PC-3 (cell line): Measurements from ENCODE around the gene LRRN4. TPM values are rescaled to one million over a fixed set of nuclear protein-coding genes. Genes with fewer than 3 reads are reported as not detected.
"Not testable (repeated sequence)": the region's sequence is repeated elsewhere in the genome, so short reads cannot be mapped to it uniquely, and the experiment has no call there.

ENCODE experiments used
- ATAC-seq: fragments of 200-7000 bp; cut with Tn5 transposase; 2 replicates; pipeline ENCODE4 v1.9.1; 2020; ENCODE audit warnings: mild to moderate bottlenecking, moderate library complexity
- BruUV-seq: library from RNA; stranded (reverse); fragments of 400-500 nt; replicated peaks from 2 replicates; lab custom pipeline; 2021; lab: Mats Ljungman, UMichigan
- CTCF ChIA-PET: fragments of 300-600 bp; sonication (Branson Sonifier 250); formaldehyde crosslinking; loops from one replicate; lab custom pipeline; 2022; ENCODE audit warnings: antibody characterized with exemption; lab: Charles Lee
- POLR2A ChIA-PET: fragments of 300-600 bp; sonication (Branson Sonifier 250); formaldehyde crosslinking; loops from one replicate; lab custom pipeline; 2022; ENCODE audit warnings: antibody characterized with exemption; ENCODE audit not compliant: unreplicated experiment; lab: Charles Lee
- DNase-seq: peaks from one replicate; pipeline ENCODE4 v3.0.0-alpha.2; 2015
- H2AFZ ChIP-seq: fragments of 300-600 bp; sonication (generic); 2 replicates; pipeline ENCODE4 v1.6.0; 2016; ENCODE audit warnings: antibody characterized with exemption, low read length
- H3F3A ChIP-seq: fragments of 300-600 bp; sonication (generic); one replicate; pipeline ENCODE4 v1.6.0; 2017; ENCODE audit warnings: antibody characterized with exemption, low read length, control low read depth, mild to moderate bottlenecking; ENCODE audit not compliant: unreplicated experiment
- H3K27ac ChIP-seq: fragments of 300-600 bp; sonication (generic); 2 replicates; pipeline ENCODE4 v1.5.1; 2016; ENCODE audit warnings: mild to moderate bottlenecking, low read length
- H3K27me3 ChIP-seq: fragments of 300-600 bp; sonication (generic); 2 replicates; pipeline ENCODE4 v1.6.1; 2016; ENCODE audit warnings: low read length, mixed read lengths
- H3K36me3 ChIP-seq: fragments of 300-600 bp; sonication (generic); 2 replicates; pipeline ENCODE4 v1.6.1; 2016; ENCODE audit warnings: low read depth, mixed run types, low read length, mixed read lengths
- H3K4me1 ChIP-seq: fragments of 300-600 bp; sonication (generic); 2 replicates; pipeline ENCODE4 v1.5.1; 2016; ENCODE audit warnings: low read length; ENCODE audit not compliant: insufficient read depth
- H3K4me2 ChIP-seq: fragments of 300-600 bp; sonication (generic); 2 replicates; pipeline ENCODE4 v1.6.0; 2016; ENCODE audit warnings: low read length
- H3K4me3 ChIP-seq: fragments of 300-600 bp; sonication (generic); 2 replicates; pipeline ENCODE4 v1.5.1; 2016; ENCODE audit warnings: mild to moderate bottlenecking, low read length, mixed read lengths
- H3K79me2 ChIP-seq: fragments of 300-600 bp; sonication (generic); 2 replicates; pipeline ENCODE4 v1.6.1; 2017; ENCODE audit warnings: low read length, mixed read lengths
- H3K9ac ChIP-seq: fragments of 300-600 bp; sonication (generic); 2 replicates; pipeline ENCODE4 v1.6.0; 2016; ENCODE audit warnings: mild to moderate bottlenecking, low read length
- H3K9me2 ChIP-seq: fragments of 300-600 bp; sonication (generic); replicated peaks from 2 replicates; pipeline ENCODE4 v1.6.1; 2016; ENCODE audit warnings: mixed run types, low read length, mixed read lengths
- H3K9me3 ChIP-seq: fragments of 300-600 bp; sonication (generic); 2 replicates; pipeline ENCODE4 v1.6.1; 2016; ENCODE audit warnings: low read length, mixed read lengths
- H4K20me1 ChIP-seq: fragments of 300-600 bp; sonication (generic); 2 replicates; pipeline ENCODE4 v1.6.1; 2016; ENCODE audit warnings: low read length, mixed read lengths
- EZH2 ChIP-seq: fragments of 300-600 bp; sonication (generic); IDR thresholded peaks from one replicate; pipeline ENCODE4 v1.6.1; 2017; ENCODE audit warnings: antibody characterized with exemption, mild to moderate bottlenecking, low read length; ENCODE audit not compliant: unreplicated experiment
- EZH2phosphoT487 ChIP-seq: fragments of 300-600 bp; sonication (generic); IDR thresholded peaks from 2 replicates; pipeline ENCODE4 v1.6.1; 2018; ENCODE audit warnings: mild to moderate bottlenecking, antibody characterized with exemption, low read length, borderline replicate concordance
- intact Hi-C: fragments of 100-400 bp; cut with micrococcal nuclease; formaldehyde crosslinking; loops from 2 replicates; pipeline ENCODE4 v1.9.0; 2023
- total RNA-seq: library from RNA; depleted of rRNA; stranded (reverse); fragments of >200 nt; gene quantifications from 2 replicates; pipeline ENCODE4 v1.2.3, GENCODE V29; 2014
- TF ChIP-seq, protein P1 (sequence below): fragments of 300-600 bp; sonication (generic); conservative IDR thresholded peaks from 2 replicates; pipeline ENCODE4 v1.5.1; 2017; ENCODE audit warnings: antibody characterized with exemption, low read depth, mild to moderate bottlenecking, low read length

Gene LRRN4
- total RNA-seq, 1 experiment from 2014 or later: 0.44 TPM

DNA sequence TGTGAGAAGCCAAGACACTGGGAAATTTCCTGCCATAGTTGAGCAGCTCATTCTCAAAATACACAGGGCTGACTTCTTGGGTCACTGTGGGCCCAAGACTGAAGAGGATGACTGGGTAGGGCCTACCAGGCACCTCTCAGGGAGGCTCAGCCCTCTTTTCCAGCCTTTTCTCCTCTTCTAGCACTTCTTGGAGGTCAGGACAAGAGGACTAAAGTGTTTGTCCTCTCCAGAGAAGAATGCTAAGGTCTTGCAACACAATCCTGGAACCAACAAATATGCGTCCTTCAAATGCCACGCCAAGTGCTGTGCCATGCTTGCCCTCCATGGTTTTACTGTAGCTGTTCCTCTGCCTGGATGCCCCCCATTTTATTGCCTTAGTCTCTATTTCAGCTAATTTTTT is 3.3 kb upstream of the LRRN4 start:
- DNase-seq: no peak
- peaks cover 24% of the 10 kb centered on the region for H3K4me1 ChIP-seq
- no peak overlapping the region for H3K27ac ChIP-seq
- no peak overlapping the region for H3K4me3 ChIP-seq
- H3K9me2 ChIP-seq: no peaks in the 10 kb centered on the region
- H3K27me3 ChIP-seq: no peaks in the 10 kb centered on the region
- no peak overlapping the region for H2AFZ ChIP-seq
- H3K36me3 ChIP-seq: no peaks in the 10 kb centered on the region
- H3K79me2 ChIP-seq: no peaks in the 10 kb centered on the region
- no TSS peak for BruUV-seq
- H3F3A ChIP-seq: no peaks in the 10 kb centered on the region
- H3K4me2 ChIP-seq: no peak overlapping the region
- H4K20me1 ChIP-seq: no peaks in the 10 kb centered on the region
- intact Hi-C loops: no loop called here
- no peaks in the 10 kb centered on the region for H3K9me3 ChIP-seq
- no peak for ATAC-seq
- TF ChIP-seq EZH2: no peak
- TF ChIP-seq, protein P1, sequence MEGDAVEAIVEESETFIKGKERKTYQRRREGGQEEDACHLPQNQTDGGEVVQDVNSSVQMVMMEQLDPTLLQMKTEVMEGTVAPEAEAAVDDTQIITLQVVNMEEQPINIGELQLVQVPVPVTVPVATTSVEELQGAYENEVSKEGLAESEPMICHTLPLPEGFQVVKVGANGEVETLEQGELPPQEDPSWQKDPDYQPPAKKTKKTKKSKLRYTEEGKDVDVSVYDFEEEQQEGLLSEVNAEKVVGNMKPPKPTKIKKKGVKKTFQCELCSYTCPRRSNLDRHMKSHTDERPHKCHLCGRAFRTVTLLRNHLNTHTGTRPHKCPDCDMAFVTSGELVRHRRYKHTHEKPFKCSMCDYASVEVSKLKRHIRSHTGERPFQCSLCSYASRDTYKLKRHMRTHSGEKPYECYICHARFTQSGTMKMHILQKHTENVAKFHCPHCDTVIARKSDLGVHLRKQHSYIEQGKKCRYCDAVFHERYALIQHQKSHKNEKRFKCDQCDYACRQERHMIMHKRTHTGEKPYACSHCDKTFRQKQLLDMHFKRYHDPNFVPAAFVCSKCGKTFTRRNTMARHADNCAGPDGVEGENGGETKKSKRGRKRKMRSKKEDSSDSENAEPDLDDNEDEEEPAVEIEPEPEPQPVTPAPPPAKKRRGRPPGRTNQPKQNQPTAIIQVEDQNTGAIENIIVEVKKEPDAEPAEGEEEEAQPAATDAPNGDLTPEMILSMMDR: no peak
- no peak for TF ChIP-seq EZH2phosphoT487
- ChIA-PET CTCF (no interaction called here), POLR2A (no interaction called here)
- H3K9ac ChIP-seq: no peak overlapping the region

DNA sequence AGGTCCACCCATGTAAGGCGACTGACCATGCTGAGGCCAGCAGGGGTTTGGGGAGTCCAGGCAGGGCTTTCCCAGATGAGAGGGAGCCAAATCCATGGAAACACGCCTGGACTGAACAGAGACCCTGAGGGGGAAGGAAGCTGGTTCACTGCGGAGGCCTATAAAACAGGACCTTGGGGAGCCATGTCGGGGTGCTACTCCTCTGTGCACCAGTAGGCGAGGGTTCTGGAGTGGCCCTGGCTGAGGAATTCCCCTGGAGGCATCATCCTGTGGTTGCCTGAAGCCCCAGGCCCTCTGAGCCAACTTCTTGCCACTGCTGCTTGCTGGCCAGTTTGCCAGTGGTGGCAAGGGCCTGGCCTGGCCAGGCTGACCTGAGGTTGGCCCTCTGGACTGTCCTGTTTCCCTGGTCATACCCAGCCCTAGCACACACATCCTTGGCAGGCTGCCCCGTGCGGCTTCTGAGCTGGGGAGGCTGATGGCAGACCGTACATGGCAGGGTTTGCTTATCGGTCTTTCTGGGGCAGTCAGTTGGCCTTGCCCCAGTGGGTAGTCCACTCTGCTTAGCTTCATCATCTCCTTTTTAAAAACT is 2.2 kb upstream of the LRRN4 start:
- ATAC-seq (no peak), DNase-seq (no peak)
- H3K4me3 ChIP-seq: no peak overlapping the region
- CTCF ChIA-PET: no interaction called here
- POLR2A ChIA-PET: no interaction called here
- no peak overlapping the region for H3K27ac ChIP-seq
- no peaks in the 10 kb centered on the region for H3K79me2 ChIP-seq
- intact Hi-C loops: no loop called here
- no peaks in the 10 kb centered on the region for H3K9me3 ChIP-seq
- BruUV-seq: no TSS peak
- H3K27me3 ChIP-seq: no peaks in the 10 kb centered on the region
- H4K20me1 ChIP-seq: no peaks in the 10 kb centered on the region
- no peak overlapping the region for H3K9ac ChIP-seq
- H3K4me1 ChIP-seq: peaks cover 24% of the 10 kb centered on the region
- TF ChIP-seq, protein P1: no peak
- no peak for TF ChIP-seq EZH2
- no peak for TF ChIP-seq EZH2phosphoT487
- no peak overlapping the region for H2AFZ ChIP-seq
- H3F3A ChIP-seq: no peaks in the 10 kb centered on the region
- no peaks in the 10 kb centered on the region for H3K9me2 ChIP-seq
- no peaks in the 10 kb centered on the region for H3K36me3 ChIP-seq
- H3K4me2 ChIP-seq: no peak overlapping the region

DNA sequence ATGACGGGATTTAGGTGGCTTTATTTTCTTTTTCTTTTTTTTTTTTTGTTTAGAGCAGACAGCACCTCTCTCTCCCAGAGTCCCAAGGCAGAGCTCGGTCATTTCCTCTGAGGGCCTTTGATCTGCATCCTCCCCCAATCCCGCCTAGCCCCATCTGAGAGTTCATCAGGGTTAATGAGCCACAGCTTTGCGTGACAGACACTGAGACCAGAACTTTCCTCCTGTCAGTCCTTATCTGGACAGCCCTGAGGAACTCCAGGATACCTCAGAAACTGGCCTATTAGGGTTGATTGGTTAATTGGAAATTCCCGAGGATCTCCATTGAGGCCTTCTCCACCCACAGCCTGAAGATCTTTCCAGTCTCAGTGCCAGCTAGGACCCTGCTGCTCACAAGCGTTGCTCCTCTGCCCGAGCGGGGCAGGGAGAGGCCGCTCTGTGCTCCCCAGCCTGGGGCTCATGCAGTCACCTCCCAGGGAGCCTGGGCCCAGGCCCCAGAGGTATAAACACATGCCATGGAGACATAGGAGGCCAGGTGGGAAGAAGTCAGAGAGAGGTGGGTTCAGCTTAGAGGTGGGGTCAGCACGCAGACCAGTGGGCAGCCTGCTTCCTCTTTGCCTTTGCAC is 1.4 kb upstream of the LRRN4 start:
- Histone ChIP-seq H3K36me3 (no peaks in the 10 kb centered on the region), H3K9me2 (no peaks in the 10 kb centered on the region), H3K9ac (no peak overlapping the region), H3K27me3 (no peaks in the 10 kb centered on the region), H2AFZ (no peak overlapping the region), H3K27ac (no peak overlapping the region), H3K9me3 (no peaks in the 10 kb centered on the region), H4K20me1 (no peaks in the 10 kb centered on the region), H3F3A (no peaks in the 10 kb centered on the region), H3K79me2 (no peaks in the 10 kb centered on the region), H3K4me2 (no peak overlapping the region), H3K4me3 (no peak overlapping the region), H3K4me1 (peaks cover 24% of the 10 kb centered on the region)
- POLR2A ChIA-PET: interaction anchor here (0.7 kb wide), 1 partner anchor 68 kb away, joined by 4 read pairs; no protein-coding TSS in a partner anchor
- TF ChIP-seq, protein P1: no peak
- TF ChIP-seq EZH2 (no peak), EZH2phosphoT487 (no peak)
- ATAC-seq (no peak), DNase-seq (no peak)
- intact Hi-C loops: no loop called here
- BruUV-seq: no TSS peak
- CTCF ChIA-PET: no interaction called here

DNA sequence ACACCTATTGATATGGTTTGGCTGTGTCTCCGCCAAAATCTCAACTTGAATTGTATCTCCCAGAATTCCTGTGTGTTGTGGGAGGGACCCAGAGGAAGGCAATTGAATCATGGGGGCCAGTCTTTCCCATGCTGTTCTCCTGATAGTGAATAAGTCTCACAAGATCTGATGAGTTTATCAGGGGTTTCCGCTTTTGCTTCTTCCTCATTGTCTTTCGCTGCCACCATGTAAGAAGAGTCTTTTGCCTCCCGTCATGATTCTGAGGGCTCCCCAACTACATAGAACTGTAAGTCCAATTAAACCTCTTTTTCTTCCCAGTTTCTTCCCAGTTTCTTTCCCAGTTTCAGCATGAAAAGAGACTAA is 810 bp upstream of the LRRN4 start:
- H3K4me3 ChIP-seq, intact Hi-C loops, H3K27ac ChIP-seq, ATAC-seq, H3K27me3 ChIP-seq, H3K4me2 ChIP-seq, H3K9me2 ChIP-seq, BruUV-seq, H4K20me1 ChIP-seq, DNase-seq, H3K36me3 ChIP-seq, H3F3A ChIP-seq, H2AFZ ChIP-seq, H3K9me3 ChIP-seq, H3K9ac ChIP-seq, H3K79me2 ChIP-seq, CTCF ChIA-PET: not testable (repeated sequence)
- H3K4me1 ChIP-seq: peaks cover 24% of the 10 kb centered on the region
- POLR2A ChIA-PET: interaction anchor here (0.7 kb wide), 1 partner anchor 67 kb away, joined by 4 read pairs; no protein-coding TSS in a partner anchor
